Caki2 (cell line): ENCODE results near the gene IL1RN. TPM values are rescaled to one million over a fixed set of nuclear protein-coding genes. Genes with fewer than 3 reads are reported as not detected.

Source experiments
- DNase-seq: peaks from one replicate; pipeline ENCODE4 v3.0.0-alpha.2; 2015; ENCODE audit warnings: low read depth
- in situ Hi-C: cut with HindIII; loops from 2 replicates; pipeline ENCODE4 v1.10.0; 2016; ENCODE audit warnings: low sequenced_read_pairs, low pct_unique_long_range_greater_than_20kb, mixed read lengths
- total RNA-seq: library from RNA; depleted of rRNA; stranded (reverse); fragments of >200 nt; shearing (Covaris generic); gene quantifications from 2 replicates; pipeline ENCODE4 v1.2.3, GENCODE V29; 2014; ENCODE audit warnings: low replicate concordance; rRNA removed

IL1RN gene
- total RNA-seq, 1 experiment from 2014 or later, result 2.6 TPM

GRCh38 chr2:113178069-113178746 is 50.8 kb downstream of the IL1RN start:
- no peak for DNase-seq
- in situ Hi-C loops, result no loop called here

DNA sequence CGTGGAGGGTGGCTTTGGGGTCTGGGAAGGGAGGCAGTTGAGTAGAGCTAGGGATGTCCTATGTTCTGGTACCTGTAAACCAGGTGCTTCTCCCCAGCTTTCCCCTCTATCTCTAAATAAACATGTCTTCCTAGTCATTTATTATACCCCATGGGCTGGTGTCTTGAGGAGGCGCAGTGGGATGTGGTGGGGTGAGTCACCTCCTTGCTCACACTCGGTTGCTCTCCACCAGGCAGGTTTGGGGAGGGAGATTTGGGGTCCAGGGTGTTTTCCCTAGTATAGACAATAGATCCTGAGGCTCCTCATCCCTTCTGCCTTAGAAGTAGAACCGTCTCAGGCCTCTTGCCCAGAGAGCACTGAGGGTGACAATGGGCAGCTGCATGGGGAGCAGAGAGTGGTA is 51.5 kb downstream of the IL1RN start:
- in situ Hi-C loops, result no loop called here
- DNase-seq, result no peak

DNA sequence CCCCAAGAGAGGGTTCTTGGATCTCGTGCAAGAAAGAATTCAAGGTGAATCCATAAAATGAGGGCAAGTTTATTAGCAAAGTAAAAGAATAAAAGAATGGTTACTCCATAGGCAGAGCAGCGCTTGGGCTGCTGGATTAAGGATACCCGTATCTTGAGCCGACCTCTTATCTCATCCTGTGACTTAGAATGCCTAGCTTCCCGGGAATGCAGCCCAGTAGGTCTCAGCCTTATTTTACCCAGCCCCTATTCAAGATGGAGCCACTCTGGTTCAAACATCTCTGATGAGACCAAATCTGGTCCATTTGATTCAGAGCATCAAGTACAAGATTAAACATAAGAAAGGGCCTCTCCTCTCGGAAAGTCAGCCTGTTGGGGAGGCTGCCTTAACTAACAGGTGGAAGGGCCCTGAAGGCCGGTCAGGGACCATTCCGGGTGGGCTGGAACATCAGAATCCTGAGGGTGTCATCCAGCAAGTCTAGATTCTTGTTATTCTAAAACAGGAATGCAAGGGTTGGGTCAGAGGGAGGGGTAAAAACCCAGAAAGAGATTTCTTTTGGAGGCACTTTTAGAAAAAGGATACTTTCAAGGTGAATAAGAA is 52.1 kb downstream of the IL1RN start:
- in situ Hi-C loops, result no loop called here
- DNase-seq, result no peak

DNA sequence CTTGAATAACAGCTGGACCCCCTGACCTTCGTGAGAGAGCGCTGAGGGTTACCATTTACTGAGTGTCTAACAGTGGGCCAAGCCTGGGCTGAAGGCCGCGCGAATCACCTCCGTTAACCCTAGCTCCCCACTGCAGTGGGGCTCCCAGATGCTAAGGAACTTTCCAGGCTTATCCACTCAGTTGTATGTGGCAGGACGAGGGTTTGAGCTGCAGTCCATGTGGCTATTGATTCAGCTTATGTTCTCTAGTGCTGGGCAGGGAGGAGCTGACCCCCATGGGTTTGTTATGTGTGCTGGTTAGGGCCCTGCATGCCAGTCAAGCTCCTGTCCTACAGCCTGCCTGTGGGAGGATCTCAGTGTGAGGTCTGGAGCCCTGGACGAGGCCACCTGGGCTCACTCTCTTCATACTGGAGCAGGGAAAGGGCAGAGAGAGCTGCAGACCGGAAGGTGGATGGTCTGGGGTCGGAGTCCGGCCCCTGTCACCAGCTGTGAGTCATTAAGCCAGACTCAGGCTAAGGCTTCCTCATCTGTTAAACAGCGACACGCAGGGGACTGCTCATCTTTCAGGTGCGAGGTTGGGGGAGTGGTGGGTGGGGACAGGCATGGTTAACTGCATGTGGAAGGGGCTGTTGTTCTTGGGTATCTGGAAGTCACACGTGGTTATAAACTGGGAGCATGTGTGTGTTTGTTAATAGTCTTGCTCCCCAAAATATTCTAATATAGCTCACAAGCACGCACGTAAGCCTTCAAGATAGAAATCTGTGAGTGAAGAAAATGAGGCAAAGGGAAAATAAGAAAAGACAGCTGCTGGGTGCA is 52.9 kb downstream of the IL1RN start:
- no peak for DNase-seq

GRCh38 chr2:113181258-113182051 is 54.1 kb downstream of the IL1RN start:
- in situ Hi-C loops, result no loop called here

More for the DNA sequence above, 52.9 kb downstream of the IL1RN start:
- in situ Hi-C loops, result no loop called here

DNA sequence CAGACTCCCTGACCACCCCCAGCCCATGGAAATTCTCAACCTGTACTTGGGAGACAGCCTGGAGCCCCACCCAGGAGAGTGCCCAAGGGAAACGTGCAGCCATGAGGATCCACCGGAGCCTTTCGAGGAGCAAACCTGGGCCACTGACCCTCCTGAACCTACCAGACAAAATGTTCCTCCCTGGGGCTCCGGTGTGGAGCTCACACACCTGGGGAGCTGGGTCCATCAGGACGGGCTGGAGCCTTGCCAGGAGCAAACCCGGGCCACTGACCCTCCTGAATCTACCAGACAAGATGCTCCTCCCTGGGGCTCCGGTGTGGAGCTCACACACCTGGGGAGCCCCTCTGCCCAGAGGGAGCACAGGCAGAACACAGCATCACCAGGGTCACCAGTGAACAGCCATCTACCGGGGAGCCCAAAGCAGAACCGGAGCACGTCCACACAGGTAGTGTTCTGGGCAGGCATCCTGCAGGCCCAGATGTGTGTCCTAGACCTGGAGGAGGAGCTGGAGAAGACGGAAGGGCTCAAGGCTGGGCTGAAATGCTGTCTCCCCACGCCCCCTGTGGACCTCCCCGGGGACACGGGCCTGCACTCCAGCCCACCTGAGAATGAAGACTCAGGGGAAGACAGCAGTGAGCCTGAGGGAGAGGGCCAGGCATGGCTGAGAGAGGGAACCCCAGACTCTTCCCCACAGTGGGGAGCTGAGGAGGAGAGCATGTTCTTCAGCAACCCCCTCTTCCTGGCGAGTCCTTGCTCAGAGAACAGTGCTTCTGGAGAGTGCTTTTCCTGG is 55.3 kb downstream of the IL1RN start:
- no peak for DNase-seq
- in situ Hi-C loops, result no loop called here

More at GRCh38 chr2:113181258-113182051, 54.1 kb downstream of the IL1RN start:
- DNase-seq, result no peak

DNA sequence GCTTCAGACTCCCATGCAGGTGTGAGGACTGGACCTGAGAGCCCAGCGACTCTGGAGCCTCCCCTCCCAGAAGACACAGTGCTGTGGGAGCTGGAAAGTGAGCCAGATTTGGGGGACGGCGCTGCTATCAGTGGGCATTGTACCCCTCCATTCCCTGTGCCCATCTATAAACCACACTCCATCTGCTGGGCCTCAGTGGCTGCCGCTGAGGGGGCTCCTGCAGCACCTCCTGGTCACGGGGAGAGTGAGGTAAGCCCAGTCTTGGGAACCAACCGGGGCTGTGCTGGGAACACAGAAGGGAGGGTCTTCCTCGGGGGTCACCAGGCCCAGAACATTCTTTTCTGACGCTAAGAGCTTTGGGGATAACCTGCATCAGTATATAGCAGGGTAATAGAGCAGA is 55.9 kb downstream of the IL1RN start:
- no peak for DNase-seq
- in situ Hi-C loops, result no loop called here

Other genes with a start within 250 kb of the IL1RN start
- not detected in 2 replicates for gene IL37, start 216.4 kb upstream of the IL1RN start, total RNA-seq
- gene IL36G, start 149.6 kb upstream of the IL1RN start, total RNA-seq, result not detected in 2 replicates
- not detected in 2 replicates for gene IL36A, start 122.1 kb upstream of the IL1RN start, total RNA-seq
- gene IL36B, start 74.7 kb upstream of the IL1RN start, total RNA-seq, result not detected in 2 replicates
- not detected in 2 replicates for gene IL36RN, start 68.4 kb upstream of the IL1RN start, total RNA-seq
- gene IL1F10, start 59.6 kb upstream of the IL1RN start, total RNA-seq, result not detected in 2 replicates
- gene PSD4, start 46.4 kb downstream of the IL1RN start, total RNA-seq, result 27.0 and 53.8 TPM in 2 replicates
- gene PAX8, start 151.3 kb downstream of the IL1RN start, total RNA-seq, result 50.7 and 89.7 TPM in 2 replicates